Stimulated activated CD4-positive, alpha-beta T cell treated with anti-CD3 and anti-CD28 coated beads, Interleukin-1b, Interleukin-23, amount 100 ng/mL, for 24 hours (primary cell): ENCODE data around the gene ZNF618.

ENCODE experiments used
- DNase-seq, 4 experiments: peaks; one replicate each; pipeline ENCODE4 v3.0.0-alpha.2; 2020; ENCODE audit warnings: low read depth in 4 of 4, low spot score in 1 of 4

The ZNF618 gene

DNA sequence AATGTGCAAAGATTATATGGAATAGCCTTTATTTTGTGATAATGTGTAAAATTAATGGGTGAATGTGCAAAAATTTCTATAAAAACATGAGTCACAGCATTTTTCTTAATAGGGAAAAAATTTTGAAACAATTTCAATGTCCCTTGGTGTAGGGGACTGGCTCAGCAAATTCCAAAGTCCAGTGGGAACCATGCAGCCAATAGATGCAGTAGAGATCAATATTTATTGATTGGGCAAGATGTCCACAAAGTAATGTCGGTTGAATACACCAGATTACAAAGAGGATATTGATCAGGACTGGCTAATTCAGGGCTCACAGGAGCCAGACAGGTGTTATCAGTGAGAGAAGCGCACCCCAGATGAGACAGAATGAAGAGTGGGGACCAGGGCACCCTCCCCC lies 139.5 kb downstream of the ZNF618 start:
- no peak for DNase-seq

DNA sequence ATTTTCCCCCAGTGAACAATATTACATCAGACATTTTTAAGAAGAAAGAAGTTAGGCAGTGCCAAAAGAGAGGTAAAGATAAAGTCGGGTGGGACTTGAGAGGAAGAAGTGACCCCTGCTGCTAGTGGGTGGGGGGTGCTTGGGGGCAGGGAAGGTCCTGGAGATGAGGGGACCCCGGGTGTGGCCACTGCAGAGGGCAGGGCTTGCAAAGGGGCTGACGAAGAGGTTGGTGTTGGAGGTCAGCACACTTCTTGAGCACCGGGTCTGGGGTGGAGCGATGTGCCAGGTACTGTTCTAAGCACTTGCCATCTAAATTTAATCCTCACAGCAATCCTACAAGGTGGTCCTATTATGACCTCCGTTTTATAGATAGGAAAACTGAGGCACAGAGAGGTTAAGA lies 140.0 kb downstream of the ZNF618 start:
- no peak for DNase-seq

DNA sequence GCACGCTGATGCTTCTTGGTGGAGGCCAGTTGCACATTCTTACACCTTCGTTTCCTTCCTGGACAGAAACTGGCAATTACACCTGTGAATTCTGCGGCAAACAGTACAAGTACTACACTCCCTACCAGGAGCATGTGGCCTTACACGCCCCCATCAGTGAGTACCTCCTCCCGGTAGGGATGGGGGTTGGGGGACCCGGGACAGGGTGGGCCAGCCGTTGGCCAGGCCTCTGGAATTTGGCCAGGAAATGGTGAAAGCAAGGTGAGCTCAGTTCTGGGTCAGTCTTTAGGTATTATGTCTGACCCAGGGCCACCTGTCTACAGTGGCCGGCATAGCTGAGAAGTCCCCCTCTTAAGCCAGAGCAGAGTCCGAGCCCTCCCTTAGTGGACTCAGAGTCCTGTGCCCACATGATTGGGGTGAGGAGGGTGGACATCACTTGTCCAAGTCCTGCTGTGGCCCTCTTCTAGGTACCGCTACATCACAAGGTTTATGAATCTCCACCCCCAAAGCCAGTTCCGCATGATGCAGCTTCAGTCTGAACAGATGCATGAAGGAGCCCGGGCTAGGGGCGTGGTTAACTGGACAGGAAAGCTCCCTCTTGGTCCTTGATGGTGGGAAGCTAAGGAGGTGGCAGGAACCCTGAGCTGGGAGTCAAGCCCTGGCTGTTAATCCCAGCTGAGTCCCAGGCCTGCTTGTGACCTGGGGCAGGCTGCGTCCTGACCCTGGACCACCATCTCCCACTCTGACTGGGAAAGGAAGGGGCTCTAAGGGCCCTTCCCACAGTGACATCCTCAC lies 140.7 kb downstream of the ZNF618 start:
- no peak for DNase-seq

DNA sequence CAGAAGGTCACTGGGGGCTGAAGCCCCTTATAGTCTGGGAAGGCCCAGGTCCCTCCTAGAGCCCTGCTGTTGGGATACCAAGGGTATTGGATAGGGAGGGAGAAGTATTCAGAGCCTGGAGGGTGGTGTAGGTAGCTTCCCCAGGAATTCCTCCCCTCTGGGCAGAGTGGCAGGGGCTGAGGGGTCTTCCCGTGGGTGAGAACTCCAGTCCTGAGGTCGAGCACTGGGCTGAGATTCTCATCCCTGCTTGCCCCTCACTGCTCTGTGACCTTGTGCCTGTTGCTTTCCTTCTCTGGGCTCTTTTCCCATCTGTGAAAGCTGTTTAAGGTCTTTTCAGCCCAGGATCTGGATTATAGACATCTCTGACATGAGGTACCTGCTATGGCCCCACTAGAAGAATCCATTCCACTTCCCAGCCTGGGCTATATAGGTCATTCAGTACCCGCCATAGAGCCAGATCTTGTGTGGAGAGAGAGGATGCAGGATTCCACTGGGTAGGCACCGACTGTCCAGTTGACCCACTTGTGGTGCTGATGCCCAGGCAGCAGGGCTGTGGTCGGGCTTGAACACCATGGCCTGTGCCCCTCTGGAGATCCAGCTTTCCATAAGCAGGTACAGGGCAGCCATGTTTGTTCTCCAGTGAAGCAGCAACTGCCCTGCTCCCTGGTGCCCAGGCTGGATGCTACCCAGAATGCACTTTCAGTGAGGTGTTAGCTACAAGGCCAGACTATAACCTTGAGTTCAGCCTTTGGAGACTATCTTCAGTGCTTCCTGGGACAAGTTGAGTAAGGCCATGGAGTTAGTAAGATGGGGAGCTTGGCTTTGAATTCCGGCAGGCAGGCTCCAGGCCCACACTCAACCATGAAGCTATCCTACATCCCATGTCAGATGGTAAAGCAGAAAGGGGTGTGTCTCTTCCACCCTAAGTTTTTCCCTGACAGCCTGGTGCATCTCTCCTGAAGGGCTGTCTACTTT lies 141.9 kb downstream of the ZNF618 start:
- no peak for DNase-seq

DNA sequence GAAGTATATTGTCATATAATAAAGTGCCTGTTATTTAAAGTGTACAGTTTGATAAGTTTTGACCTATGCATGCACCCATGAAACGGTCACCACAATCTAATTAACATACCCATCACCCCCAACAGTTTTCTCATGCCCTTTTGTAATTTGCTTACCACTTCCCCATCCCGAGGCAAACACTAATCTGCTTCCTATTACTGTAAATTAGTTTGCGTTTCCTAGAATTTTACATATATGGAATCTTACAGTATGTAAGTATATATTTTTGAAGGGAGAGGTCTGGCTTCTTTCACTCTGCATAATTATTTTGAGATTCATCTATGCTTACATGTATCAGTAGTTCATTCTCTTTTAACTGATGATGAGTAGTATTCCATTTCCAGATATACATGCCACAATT lies 145.5 kb downstream of the ZNF618 start:
- no peak for DNase-seq

DNA sequence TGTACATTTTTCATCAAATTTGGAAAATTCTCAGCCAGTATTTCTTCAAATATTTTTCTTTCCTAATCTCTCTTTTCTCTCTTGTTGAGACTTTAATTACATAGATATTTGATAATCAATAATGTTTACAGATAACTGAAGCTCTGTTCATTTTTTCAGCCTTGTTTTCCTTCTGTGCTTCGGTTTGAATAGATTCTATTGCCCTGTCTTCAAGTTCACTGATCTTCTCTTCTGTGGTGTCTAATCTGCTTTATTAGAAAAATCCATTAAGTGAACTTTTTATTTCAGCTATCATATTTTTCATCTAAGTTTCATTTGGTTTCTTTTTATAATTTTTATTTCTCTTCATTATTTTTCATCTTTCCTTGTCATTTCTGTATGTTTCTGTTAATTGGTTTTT lies 147.9 kb downstream of the ZNF618 start:
- DNase-seq: no peak

DNA sequence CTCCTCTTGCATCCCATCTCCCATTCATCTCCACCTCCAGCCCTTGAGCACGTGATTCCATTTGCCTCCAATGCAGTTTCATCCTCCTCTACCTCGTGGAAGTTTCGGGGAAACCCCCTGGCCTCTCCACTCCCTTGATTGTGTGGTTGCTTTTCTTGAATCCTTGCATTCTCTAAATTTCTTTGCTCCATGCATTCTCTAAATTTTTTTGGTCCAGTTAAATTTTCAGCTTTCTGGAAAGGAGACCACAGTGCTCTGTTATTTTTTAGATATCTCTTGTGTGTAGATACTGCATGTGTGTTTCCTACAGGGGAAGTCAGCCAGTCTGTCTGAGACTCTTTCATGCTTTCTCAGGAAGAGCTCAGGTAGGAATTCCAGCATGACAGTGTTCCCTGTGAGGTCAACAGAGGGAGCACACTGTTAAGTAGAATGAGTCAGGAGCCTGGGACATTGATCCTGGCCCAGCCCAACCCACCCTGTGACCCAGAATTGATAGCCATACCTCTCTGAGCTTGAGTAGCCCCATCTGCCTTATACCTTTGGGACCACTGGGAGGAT lies 149.2 kb downstream of the ZNF618 start:
- DNase-seq: no peak

DNA sequence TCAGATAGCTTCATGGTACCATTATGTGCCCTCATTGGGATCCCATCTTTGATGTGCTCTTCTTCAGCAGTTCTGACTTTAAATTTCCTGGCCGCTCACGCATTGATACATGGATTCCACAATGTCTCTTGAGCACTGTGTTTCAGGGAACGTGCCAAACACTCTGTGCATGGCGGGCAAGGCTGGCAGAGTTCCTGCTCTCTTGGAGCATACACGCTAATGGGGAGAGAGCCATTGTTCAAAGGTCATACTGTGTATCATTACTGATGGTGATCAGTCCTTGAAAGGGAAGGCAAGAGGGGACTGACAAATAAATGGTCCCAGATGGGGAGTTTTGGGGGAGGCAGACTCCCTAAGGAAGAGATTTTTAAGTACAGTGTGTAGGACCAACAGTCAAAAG lies 149.7 kb downstream of the ZNF618 start:
- no peak for DNase-seq

DNA sequence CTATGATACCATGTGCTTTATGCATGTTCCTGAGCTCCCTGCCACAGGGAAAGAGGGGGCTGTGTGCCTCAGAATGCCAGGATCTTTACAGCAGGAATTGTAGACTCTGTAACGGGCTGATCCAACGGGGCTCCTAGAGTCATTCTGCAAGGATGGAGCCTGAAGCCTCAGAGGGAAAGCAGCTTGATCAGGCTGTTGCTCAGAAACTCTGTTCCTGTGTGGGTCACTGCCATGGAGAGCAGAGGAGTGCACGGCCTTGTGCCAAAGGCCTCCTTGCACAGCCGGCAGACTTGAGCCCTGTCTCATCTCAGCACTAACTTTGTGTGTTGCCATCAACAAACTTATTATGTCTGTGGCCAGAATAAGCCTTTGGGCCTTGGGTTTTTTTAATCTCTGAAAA lies 150.2 kb downstream of the ZNF618 start:
- DNase-seq: no peak

DNA sequence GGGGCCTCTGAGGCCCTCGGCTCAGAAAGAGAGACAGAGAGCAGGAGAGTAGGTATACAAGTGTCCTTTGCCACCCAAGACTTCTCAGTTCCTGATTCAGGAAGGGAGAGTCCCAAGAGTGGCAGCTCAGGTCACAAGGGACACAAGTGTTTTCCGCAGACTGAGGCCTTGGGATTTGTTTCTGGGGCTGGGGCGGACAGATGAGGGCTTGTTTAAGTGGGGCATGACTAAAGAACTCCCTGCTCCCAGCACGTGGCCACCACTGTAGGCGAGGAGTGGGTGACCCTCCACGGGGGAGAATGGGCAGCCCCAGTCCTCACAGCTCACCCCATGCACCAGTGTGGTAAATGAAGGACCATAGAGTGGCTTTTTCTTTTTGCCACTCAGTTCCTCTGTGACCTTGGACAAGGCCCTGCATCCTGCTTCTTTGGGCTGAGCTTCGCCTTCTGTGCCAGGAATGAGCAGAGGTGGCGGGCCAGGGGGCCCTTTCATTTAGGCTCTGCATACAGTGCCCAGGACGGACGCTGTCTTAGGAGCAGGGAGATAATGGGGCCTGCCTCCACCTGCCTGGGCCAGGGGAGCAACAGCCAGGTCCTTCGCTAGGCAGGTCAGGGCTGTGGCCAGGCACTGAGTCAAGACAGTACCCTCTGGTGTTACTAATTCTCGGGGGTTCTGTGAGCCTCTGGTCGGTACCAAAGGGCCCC lies 151.2 kb downstream of the ZNF618 start:
- DNase-seq: no peak

DNA sequence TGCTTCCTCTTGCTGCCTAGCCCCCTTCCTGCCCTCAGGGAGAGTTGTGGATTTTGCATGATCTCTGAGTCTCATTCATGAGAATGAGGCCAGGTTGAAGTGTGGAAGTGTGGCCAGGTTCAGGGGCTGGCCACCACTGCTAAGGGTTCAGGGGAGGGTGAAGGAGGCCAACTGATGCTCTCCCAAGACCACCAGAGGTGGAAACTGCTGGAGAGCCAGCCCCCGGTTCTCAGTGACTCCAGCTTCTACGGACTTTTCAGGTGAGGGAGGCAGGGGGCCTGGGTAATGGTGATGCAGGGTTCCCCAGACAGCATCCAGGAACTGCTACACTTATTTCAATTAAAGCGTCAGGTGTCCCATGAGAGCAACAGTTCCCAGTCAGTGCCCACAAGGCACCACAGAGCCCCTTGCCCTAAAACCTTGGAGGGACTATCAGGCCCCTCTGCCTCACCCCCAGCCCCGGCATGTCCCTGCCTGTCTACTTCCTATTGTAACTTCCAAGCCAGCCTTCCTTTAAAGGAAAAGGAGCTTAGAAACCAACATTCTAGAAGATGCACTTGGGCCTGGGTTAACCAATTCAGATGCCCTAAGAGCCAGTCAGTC lies 151.9 kb downstream of the ZNF618 start:
- DNase-seq: no peak

DNA sequence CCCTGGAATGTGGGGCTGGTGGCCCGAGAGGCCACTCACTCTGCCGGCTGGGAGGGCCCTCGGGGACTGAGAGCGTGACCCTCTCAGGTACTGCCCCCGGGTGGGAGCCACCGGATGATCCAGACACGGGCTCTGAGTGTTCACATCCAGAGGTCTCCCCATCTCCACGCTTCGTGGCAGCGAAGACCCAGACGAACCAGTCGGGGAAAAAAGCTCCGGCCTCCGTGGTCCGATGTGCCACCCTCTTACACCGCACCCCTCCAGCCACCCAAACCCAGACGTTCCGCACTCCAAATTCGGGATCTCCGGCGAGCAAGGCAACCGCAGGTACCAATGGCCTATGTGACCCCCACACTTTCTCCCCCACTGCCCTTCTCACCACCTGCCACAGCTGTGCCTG lies 152.5 kb downstream of the ZNF618 start:
- DNase-seq: no peak

DNA sequence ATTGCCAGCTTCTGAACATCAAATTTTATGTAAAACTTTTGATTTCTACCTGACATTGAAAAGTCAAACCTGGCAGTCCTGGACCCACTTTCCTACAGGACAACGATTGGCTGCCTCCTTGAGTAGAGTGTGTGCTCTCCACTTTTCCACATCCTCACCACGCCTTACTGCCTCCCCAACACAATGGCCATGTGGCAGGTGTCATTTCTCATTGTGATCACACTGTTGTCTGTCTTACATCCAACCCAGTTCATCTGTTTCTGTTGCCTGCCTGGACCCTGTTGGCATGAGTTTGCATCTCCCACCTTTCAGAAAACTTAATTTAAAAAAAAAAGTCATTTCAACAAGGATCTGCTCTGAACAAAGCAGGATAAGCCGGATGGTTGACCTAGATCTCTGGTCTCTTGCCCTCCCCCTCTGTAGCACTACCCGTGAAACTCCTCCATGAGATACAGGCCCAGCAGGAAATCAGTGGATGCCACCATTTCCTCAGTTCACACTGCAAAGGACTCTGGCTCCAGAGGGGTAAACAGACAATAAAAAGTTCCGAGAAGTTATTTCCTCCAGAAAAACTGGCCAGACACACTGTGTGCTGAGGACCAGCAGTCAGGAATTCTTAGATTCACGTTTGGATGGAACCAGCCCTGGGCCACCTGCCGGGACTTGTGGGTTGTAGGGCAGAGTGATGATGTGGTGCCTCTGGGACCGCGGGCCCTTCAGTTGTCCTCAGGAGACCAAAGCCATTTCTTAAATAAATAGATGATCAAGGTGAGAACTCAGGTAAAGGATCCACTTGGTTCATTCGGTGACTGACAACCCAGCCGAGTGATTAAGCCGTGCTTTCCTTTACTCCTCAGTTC lies 153.4 kb downstream of the ZNF618 start:
- no peak for DNase-seq

DNA sequence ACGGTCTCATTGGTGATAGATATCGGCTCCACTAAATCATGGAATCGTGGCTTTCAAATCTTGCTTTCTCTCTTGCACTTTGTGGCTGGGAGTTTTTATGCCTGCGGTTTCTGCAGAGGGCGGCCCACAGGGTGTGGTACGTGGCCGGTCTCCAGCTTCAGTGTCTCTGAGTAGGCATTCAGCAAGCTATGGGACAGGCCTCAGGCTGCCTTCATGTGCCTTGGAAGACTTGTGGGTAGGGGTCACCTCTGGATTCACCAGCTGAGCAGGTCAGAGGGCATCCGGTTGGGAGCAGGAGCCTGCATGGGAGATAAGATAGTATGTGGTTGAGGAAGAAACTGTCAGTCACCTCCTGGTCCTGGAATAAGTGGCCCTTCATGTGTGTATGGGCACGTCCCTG lies 154.3 kb downstream of the ZNF618 start:
- no peak for DNase-seq

DNA sequence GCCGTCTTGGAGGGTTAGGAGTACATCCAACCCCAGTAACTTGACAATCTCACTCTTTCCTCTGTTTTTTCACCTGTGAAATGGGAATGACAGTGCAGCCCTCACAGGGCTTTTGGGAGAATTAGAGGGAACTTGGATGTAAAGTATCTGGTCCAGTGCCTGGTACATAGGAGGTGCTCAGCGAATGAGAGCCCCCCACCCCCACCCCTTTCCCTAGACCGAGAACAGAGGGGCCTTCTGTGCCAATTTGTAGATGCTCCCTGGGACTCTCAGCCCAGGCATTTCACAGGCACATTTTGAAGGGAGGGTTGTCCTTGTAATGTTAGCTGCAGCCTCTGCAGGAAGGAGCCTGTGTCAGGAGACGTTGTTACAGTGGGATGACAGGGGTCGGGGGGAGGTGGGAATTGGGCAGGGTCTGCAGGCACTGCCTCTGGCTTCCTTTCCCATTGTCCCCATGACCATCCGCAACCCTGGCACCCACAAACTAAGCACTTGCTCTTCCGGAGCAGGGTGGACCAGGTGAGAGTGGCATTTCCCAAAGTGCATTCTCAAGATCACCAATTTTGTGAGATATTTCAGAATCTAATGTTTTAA lies 155.0 kb downstream of the ZNF618 start:
- DNase-seq: no peak

DNA sequence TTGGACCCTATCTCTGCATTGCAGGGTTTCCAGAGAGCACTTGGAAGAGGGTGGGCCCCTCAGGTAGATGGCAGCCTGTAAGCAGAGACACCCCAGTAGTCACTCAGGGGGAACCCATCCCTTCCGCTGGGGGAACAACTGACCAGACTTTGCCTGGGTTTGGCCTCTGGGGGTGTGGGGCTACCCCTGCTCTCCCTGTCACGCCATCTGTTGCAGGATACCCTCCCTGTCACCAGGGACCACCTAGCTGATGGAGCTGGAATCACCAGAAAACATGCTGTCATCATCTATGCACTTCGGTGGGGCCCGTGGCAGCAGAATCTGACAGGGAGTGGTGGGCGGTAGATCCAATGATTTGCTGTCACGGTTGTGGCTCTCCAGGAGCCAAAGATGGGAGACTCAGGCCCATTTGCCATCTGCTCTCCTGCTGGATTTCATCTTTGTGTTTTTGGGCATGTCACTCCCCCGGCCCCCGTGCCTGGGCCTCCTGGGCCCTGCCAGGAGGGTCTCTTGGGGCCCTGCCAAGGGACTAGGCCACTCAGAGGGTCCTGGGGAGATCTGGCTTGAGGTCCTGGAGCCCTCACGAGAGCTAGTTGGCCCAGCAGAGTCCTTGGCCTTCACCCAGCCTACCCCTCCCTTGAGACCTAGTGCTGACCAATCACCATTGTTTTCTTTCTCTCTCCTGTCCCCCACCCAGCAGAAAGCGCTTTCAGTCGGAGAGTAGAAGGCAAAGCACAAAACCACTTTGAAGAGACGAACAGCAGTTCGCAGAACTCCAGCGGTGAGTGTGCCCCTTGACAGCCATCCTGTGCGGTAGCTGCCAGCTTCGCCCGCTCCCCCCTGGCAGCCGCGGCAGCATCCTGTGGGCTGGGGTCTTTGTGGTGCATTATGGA lies 156.1 kb downstream of the ZNF618 start:
- no peak for DNase-seq

DNA sequence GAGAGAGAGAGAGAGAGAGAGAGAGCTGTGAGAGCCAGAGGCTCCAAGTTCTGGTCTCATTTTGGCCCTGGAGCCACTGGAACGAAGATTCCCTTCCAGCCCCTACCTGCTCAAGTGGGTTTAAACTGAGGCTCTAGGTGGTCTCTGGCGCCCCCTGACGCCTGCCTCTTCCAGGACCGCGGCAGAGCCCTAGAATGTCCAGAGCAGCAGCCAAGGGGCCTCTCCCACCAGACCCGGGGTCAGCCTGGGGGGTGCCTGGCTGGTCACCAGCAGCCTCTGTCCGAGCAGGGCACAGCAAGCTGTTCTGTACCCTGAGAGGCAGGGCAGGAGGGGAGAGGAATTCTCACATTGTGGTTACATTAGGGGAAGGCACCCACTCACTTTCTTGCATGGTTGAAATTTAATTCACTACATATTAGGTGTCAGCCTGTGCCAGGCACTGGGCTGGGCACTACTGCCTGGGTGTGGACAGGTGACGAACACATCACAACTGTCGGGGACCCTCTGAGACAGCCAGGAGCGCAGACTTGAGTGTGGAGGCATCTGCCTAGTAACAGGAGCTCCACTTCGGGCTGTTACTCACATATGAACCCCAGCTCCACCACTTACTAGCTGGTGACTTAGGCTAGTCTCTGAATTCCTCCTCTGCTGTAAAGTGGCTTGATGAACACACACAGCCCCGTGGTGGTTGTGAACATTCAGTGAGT lies 157.4 kb downstream of the ZNF618 start:
- DNase-seq: no peak

DNA sequence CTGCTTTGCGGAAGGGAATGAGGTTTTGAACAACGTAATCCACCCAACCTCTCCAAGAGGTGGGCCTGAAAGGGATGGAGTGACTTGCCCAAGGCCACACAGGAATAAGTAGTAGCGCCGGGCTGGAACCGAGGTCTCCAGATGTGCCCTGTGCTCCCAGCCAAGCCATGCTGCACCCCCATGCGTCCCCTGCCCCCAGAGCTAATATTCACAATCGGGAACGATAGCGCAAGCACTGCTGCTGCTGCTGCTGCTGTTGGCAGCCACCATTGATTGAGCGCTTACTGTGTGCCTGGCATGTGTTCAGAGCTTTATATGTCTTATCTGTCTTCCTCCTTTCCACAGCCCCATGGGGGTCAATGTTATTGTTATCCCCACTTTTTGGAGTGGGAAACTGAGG lies 158.1 kb downstream of the ZNF618 start:
- DNase-seq: no peak
